OCI-LY1 (cell line): ENCODE data around the gene LRRC14B.

Source experiments
- H2AFZ ChIP-seq: fragments of 200-600 bp; sonication (generic), shearing (Covaris generic); 2 replicates; pipeline ENCODE4 v1.6.0; 2014; ENCODE audit warnings: antibody characterized with exemption, mild to moderate bottlenecking, low read length
- H3F3A ChIP-seq: fragments of 200-600 bp; sonication (generic), shearing (Covaris generic); 2 replicates; pipeline ENCODE4 v1.6.0; 2014; ENCODE audit warnings: mild to moderate bottlenecking, antibody characterized with exemption, low read length, moderate library complexity; ENCODE audit not compliant: insufficient read depth
- H3K27ac ChIP-seq: fragments of 200-600 bp; sonication (generic); 2 replicates; pipeline ENCODE4 v1.5.1; 2014; ENCODE audit warnings: low read length, mixed run types, mild to moderate bottlenecking, low read depth; ENCODE audit not compliant: poor library complexity, severe bottlenecking
- H3K27me3 ChIP-seq: fragments of 200-600 bp; sonication (generic); 2 replicates; pipeline ENCODE4 v1.6.0; 2014; ENCODE audit warnings: antibody characterized with exemption, mild to moderate bottlenecking, low read length, moderate library complexity; ENCODE audit not compliant: insufficient read depth
- H3K36me3 ChIP-seq: fragments of 200-600 bp; sonication (generic); 2 replicates; pipeline ENCODE4 v1.6.1; 2014; ENCODE audit warnings: mild to moderate bottlenecking, antibody characterized with exemption, low read length, moderate library complexity, mixed read lengths; ENCODE audit not compliant: insufficient read depth
- H3K4me1 ChIP-seq: fragments of 200-600 bp; sonication (generic); 2 replicates; pipeline ENCODE4 v1.5.1; 2014; ENCODE audit warnings: mild to moderate bottlenecking, low read length, moderate library complexity; ENCODE audit not compliant: insufficient read depth, severe bottlenecking
- H3K4me2 ChIP-seq: fragments of 200-600 bp; sonication (generic), shearing (Covaris generic); 2 replicates; pipeline ENCODE4 v1.6.1; 2014; ENCODE audit warnings: low read length
- H3K4me3 ChIP-seq: fragments of 200-600 bp; sonication (generic); 2 replicates; pipeline ENCODE4 v1.5.1; 2014; ENCODE audit warnings: low read length, low read depth, mild to moderate bottlenecking, mixed read lengths; ENCODE audit not compliant: poor library complexity, severe bottlenecking
- H3K79me2 ChIP-seq: fragments of 200-600 bp; shearing (Covaris generic); 2 replicates; pipeline ENCODE4 v1.6.1; 2016; ENCODE audit warnings: mixed run types, low read length, mixed read lengths; ENCODE audit not compliant: insufficient read depth
- H3K9ac ChIP-seq: fragments of 200-600 bp; sonication (generic), shearing (Covaris generic); 2 replicates; pipeline ENCODE4 v1.6.1; 2014; ENCODE audit warnings: mild to moderate bottlenecking, low read length, mixed read lengths
- H3K9me2 ChIP-seq: fragments of 200-600 bp; sonication (generic), shearing (Covaris generic); 2 replicates; pipeline ENCODE4 v1.6.1; 2014; ENCODE audit warnings: low read depth, mild to moderate bottlenecking, low read length, mixed read lengths
- H3K9me3 ChIP-seq: fragments of 200-600 bp; shearing (Covaris generic); 2 replicates; pipeline ENCODE4 v1.6.1; 2014; ENCODE audit warnings: low read length, mixed read lengths
- H4K20me1 ChIP-seq: fragments of 200-600 bp; sonication (generic), shearing (Covaris generic); 2 replicates; pipeline ENCODE4 v1.6.0; 2016; ENCODE audit warnings: mild to moderate bottlenecking, low read length; ENCODE audit not compliant: insufficient read depth
- CTCF ChIP-seq: fragments of 200-600 bp; sonication (generic), shearing (Covaris generic); IDR thresholded peaks from 2 replicates; pipeline ENCODE4 v1.5.1; 2017; ENCODE audit warnings: mild to moderate bottlenecking, antibody characterized with exemption, low read length, moderate library complexity, mixed read lengths
- EZH2 ChIP-seq: fragments of 200-600 bp; sonication (generic), shearing (Covaris generic); IDR thresholded peaks from 2 replicates; pipeline ENCODE4 v1.8.0; 2017; ENCODE audit warnings: borderline replicate concordance, mixed run types, mild to moderate bottlenecking, antibody characterized with exemption, low read length, moderate library complexity, mixed read lengths

LRRC14B gene

GRCh38 chr5:178110-178509 is 13.2 kb upstream of the LRRC14B start:
- no peak overlapping the region for H3K4me2 ChIP-seq
- no peak overlapping the region for H3K27ac ChIP-seq
- H2AFZ ChIP-seq = no peak overlapping the region
- no peaks in the 10 kb centered on the region for H3K9me3 ChIP-seq
- H3K79me2 ChIP-seq = no peaks in the 10 kb centered on the region
- H3K36me3 ChIP-seq = no peaks in the 10 kb centered on the region
- no peaks in the 10 kb centered on the region for H4K20me1 ChIP-seq
- peaks cover 5% of the 10 kb centered on the region for H3K27me3 ChIP-seq
- TF ChIP-seq EZH2 = no peak
- no peak for TF ChIP-seq CTCF
- H3K4me3 ChIP-seq = no peak overlapping the region
- H3K9me2 ChIP-seq = no peaks in the 10 kb centered on the region
- no peaks in the 10 kb centered on the region for H3F3A ChIP-seq
- H3K9ac ChIP-seq = no peak overlapping the region
- H3K4me1 ChIP-seq = no peaks in the 10 kb centered on the region

GRCh38 chr5:179401-179800 is 11.9 kb upstream of the LRRC14B start:
- no peaks in the 10 kb centered on the region for H3K9me2 ChIP-seq
- no peak overlapping the region for H3K4me3 ChIP-seq
- no peak overlapping the region for H3K9ac ChIP-seq
- H2AFZ ChIP-seq = no peak overlapping the region
- H3K79me2 ChIP-seq = no peaks in the 10 kb centered on the region
- no peaks in the 10 kb centered on the region for H4K20me1 ChIP-seq
- no peaks in the 10 kb centered on the region for H3K36me3 ChIP-seq
- no peak overlapping the region for H3K27ac ChIP-seq
- no peak overlapping the region for H3K4me2 ChIP-seq
- no peak for TF ChIP-seq CTCF
- no peak for TF ChIP-seq EZH2
- peaks cover 5% of the 10 kb centered on the region for H3K27me3 ChIP-seq
- H3F3A ChIP-seq = no peaks in the 10 kb centered on the region
- no peaks in the 10 kb centered on the region for H3K9me3 ChIP-seq
- no peaks in the 10 kb centered on the region for H3K4me1 ChIP-seq

GRCh38 chr5:180286-180918 is 10.9 kb upstream of the LRRC14B start:
- H3K9ac ChIP-seq = no peak overlapping the region
- peaks cover 5% of the 10 kb centered on the region for H3K27me3 ChIP-seq
- no peak overlapping the region for H3K4me3 ChIP-seq
- no peak overlapping the region for H2AFZ ChIP-seq
- H3K79me2 ChIP-seq = no peaks in the 10 kb centered on the region
- no peaks in the 10 kb centered on the region for H3F3A ChIP-seq
- no peak overlapping the region for H3K4me2 ChIP-seq
- H3K9me3 ChIP-seq = no peaks in the 10 kb centered on the region
- TF ChIP-seq EZH2 (no peak), CTCF (no peak)
- no peaks in the 10 kb centered on the region for H3K9me2 ChIP-seq
- no peaks in the 10 kb centered on the region for H3K36me3 ChIP-seq
- no peaks in the 10 kb centered on the region for H4K20me1 ChIP-seq
- no peak overlapping the region for H3K27ac ChIP-seq
- no peaks in the 10 kb centered on the region for H3K4me1 ChIP-seq
